PFSK-1 (cell line): Measurements from ENCODE around the gene CD244.

Source experiments
- POLR2AphosphoS5 ChIP-seq: IDR thresholded peaks from 2 replicates; pipeline ENCODE4 v1.6.1; 2012; ENCODE audit warnings: low read depth, mild to moderate bottlenecking, control low read depth, low read length, moderate library complexity
- SIN3A ChIP-seq: IDR thresholded peaks from 2 replicates; pipeline ENCODE4 v1.6.1; 2012; ENCODE audit warnings: mild to moderate bottlenecking, low read length, moderate library complexity, borderline replicate concordance; ENCODE audit not compliant: insufficient read depth
- TAF1 ChIP-seq: IDR thresholded peaks from 2 replicates; pipeline ENCODE4 v1.6.1; 2012; ENCODE audit warnings: low read length, control low read depth, borderline replicate concordance; ENCODE audit not compliant: insufficient read depth

- TF ChIP-seq TAF1 (no peak), POLR2AphosphoS5 (no peak), SIN3A (no peak)
These were observed 66.7 kb downstream of the CD244 start, which contains the start of gene LY9 for GRCh38 chr1:160795951-160796383.
